Erythroblast (primary cell): ENCODE data around the gene COL4A2.

ENCODE experiments used
- GATA1 ChIP-seq: IDR thresholded peaks from 2 replicates; pipeline ENCODE4 v1.6.1; 2011; ENCODE audit warnings: low read depth, mild to moderate bottlenecking, control low read depth, low read length, moderate library complexity
- POLR2A ChIP-seq: IDR thresholded peaks from 2 replicates; pipeline ENCODE4 v1.6.1; 2011; ENCODE audit warnings: mild to moderate bottlenecking, low read length

- no peak for TF ChIP-seq POLR2A
- TF ChIP-seq GATA1 = no peak
Measured at GRCh38 chr13:110284779-110285484, 22.2 kb upstream of the COL4A2 start.
